HFF-Myc (cell line): ENCODE results near the gene FMNL3.
A peak's percentile ranks its signal among the peaks of the same experiment; 100 is the strongest.

Source experiments
- DNase-seq: peaks from one replicate; pipeline ENCODE4 v3.0.0-alpha.2; 2011; ENCODE audit warnings: low read depth; ENCODE audit errors: extremely low read depth
- H3K4me3 ChIP-seq: replicated peaks from 2 replicates; pipeline ENCODE4 v1.5.1; 2011; ENCODE audit warnings: low read depth, mild to moderate bottlenecking, control low read depth, low read length
- CTCF ChIP-seq: IDR thresholded peaks from 2 replicates; pipeline ENCODE4 v1.5.1; 2012; ENCODE audit warnings: mild to moderate bottlenecking, low read depth, low read length, control low read depth; ENCODE audit errors: missing control alignments

The FMNL3 gene

GRCh38 chr12:49707128-49707811, at the start of gene FMNL3:
Gene FMNL3 (minus strand): TSS chr12:49707405. CDS start chr12:49707180, 225 bp downstream.
- peak within 1 kb of the TSS; percentile 79 for H3K4me3 ChIP-seq
- peak; percentile 93 for TF ChIP-seq CTCF
- peak; percentile 71 for DNase-seq

DNA sequence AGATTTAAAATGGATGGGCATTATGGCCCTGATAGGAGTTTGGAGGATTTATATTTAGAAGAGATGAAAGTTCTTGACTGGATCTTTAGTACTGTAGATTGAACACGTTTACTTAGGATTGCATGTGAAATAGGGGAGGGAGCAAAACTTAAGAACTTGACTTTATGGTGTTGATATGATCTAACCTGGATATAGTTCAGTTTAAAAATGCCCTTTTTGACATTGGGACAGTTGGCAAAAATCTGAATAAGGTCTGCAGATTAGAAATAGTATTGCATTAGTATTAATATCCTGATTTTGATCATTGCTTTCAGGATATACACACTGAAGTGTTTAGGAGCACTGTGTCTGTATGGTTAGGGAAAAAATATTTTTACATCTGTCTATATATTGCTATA, 43.8 kb upstream of the FMNL3 start:
- TF ChIP-seq CTCF: no peak
- no peak for DNase-seq
- no peak overlapping the region for H3K4me3 ChIP-seq

- no peak overlapping the region for H3K4me3 ChIP-seq
- DNase-seq: peak; percentile 5
- TF ChIP-seq CTCF: no peak
These were observed 43.1 kb upstream of the FMNL3 start for GRCh38 chr12:49750027-49750995.

DNA sequence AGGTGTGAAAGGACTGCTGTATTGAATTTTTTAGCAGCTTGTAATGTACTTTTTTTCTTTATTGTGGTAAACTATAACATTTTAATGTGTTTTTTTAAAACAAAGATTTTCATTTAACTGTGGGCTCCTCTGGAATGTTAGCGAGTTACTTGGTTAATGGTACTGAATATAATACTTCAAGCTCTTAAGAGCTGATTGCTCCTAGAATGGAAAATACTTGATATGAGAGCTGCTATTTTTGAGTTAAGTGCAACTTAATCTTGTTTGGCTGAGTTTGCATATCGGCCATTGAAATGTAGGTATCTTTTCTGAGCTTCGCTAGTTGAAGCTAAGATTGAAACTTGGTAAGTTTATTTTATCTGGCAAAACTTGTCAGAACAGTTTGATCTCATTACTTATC, 41.6 kb upstream of the FMNL3 start:
- DNase-seq: no peak
- no peak for TF ChIP-seq CTCF
- no peak overlapping the region for H3K4me3 ChIP-seq

- DNase-seq: no peak
- H3K4me3 ChIP-seq: no peak overlapping the region
- TF ChIP-seq CTCF: no peak
These were observed 41.1 kb upstream of the FMNL3 start for GRCh38 chr12:49748306-49748705.

GRCh38 chr12:49744363-49744885, 37.2 kb upstream of the FMNL3 start:
- no peak overlapping the region for H3K4me3 ChIP-seq
- DNase-seq: no peak

More at GRCh38 chr12:49744363-49744885, 37.2 kb upstream of the FMNL3 start:
- TF ChIP-seq CTCF: no peak
